HK-2 (cell line): ENCODE data around the gene UPK3B.
"Not testable (repeated sequence)": the region's sequence is repeated elsewhere in the genome, so short reads cannot be mapped to it uniquely, and the experiment has no call there.

Source experiments
- DNase-seq: peaks from one replicate; pipeline ENCODE4 v3.0.0-alpha.2; 2018; ENCODE audit not compliant: unreplicated experiment

The UPK3B gene

GRCh38 chr7:76513817-76514799 lies 3.8 kb downstream of the UPK3B start:
- DNase-seq = no peak

- DNase-seq = no peak
These were observed 4.8 kb downstream of the UPK3B start for GRCh38 chr7:76514926-76515771.

- DNase-seq = peak; percentile 74
These were observed 5.7 kb downstream of the UPK3B start for GRCh38 chr7:76515999-76516443.

GRCh38 chr7:76516932-76517331 lies 6.6 kb downstream of the UPK3B start:
- DNase-seq = not testable (repeated sequence)

GRCh38 chr7:76526183-76526582 lies 15.8 kb downstream of the UPK3B start:
- not testable (repeated sequence) for DNase-seq

GRCh38 chr7:76531643-76532042 lies 21.3 kb downstream of the UPK3B start:
- DNase-seq = not testable (repeated sequence)

- DNase-seq = not testable (repeated sequence)
These were observed 32.8 kb downstream of the UPK3B start, which contains the start of gene SPDYE16 for GRCh38 chr7:76543197-76543596. Gene SPDYE16 (minus strand): TSS chr7:76543297. CDS start chr7:76541459, 1,838 bp downstream.

GRCh38 chr7:76549025-76549854 lies 38.9 kb downstream of the UPK3B start:
- peak; percentile 83 for DNase-seq

GRCh38 chr7:76549855-76550248 lies 39.5 kb downstream of the UPK3B start:
- DNase-seq = not testable (repeated sequence)

- not testable (repeated sequence) for DNase-seq
These were observed 41.6 kb downstream of the UPK3B start for GRCh38 chr7:76551992-76552391.

GRCh38 chr7:76559685-76560084 lies 49.3 kb downstream of the UPK3B start:
- not testable (repeated sequence) for DNase-seq

GRCh38 chr7:76560157-76560556 lies 49.8 kb downstream of the UPK3B start:
- DNase-seq = not testable (repeated sequence)

- not testable (repeated sequence) for DNase-seq
These were observed 51.0 kb downstream of the UPK3B start for GRCh38 chr7:76561342-76561741.

- DNase-seq = not testable (repeated sequence)
These were observed 54.6 kb downstream of the UPK3B start for GRCh38 chr7:76565001-76565400.
